ENCODE results near the gene ZFYVE28.

The ZFYVE28 gene

GRCh38 chr4:2254665-2255500, 163.6 kb downstream of the ZFYVE28 start:
- no peak for DNase-seq

- no peak for DNase-seq
Observed at GRCh38 chr4:2253160-2254084, 165.0 kb downstream of the ZFYVE28 start.

DNA sequence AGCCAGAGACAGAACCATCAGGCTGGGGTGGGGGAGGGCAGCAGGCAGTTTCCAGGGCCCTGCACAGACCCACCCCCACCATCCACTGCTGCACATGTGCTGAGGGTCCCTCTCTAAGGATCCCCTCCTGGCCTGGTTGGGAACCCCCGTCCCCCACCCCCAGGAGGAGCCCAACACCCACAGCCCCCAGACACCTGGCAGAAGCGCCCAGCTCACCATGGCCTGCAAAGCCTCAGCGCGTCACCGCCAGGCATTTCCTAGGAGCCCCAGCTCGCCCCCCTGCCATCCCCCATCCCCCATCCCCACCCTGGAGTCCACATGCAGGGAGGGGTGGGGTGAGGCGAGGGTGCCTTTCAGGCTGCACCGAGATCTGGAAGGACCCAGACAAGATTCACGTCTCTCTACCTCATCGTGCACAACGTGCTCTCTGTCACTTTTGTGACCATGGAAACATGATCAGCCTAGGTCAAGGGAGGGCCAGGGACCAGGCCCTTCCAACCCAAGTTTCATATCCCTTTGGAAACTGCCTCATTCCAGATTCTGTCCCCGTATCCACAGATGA, 165.8 kb downstream of the ZFYVE28 start:
- no peak for DNase-seq

- no peak for DNase-seq
Observed at GRCh38 chr4:2251795-2252529, 166.5 kb downstream of the ZFYVE28 start.

- DNase-seq: no peak
Observed at GRCh38 chr4:2251073-2251794, 167.2 kb downstream of the ZFYVE28 start.

DNA sequence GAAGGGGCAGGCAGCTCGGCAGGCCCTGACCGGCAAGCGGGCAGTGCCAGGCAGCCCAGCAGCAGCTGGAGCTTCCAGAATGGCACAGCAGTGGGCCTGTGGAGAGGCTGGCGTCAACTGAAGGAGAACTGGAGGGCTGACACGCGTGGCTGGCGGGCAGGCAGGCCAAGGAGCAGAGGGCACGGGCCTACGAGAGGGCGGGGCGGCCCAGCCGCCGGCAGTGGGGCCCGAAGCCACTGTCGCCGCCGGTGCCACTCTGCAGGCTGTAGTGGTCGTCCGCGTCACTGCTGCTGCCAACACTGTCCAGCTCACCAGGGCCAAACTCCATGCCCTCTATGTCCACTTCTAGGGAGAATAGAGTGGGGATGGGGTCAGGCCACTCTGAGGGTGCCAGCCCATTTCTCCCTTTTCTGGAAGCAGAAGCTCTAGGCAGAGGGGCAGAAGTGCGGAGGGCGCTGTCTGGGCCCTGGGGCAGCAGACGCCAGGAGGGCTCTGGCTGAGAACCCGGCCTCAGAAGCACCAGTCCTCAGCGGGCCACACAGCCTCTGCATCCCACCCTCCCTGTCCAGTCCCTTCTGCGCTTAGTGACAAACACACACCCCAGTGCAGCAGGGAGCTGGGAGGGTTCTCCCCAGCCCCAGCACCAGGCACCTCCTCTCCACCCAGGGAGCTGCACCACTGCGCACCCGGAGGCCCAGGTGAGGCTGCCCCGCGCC, 167.9 kb downstream of the ZFYVE28 start:
- DNase-seq: no peak

GRCh38 chr4:2249526-2250356, 168.7 kb downstream of the ZFYVE28 start:
- DNase-seq: no peak

- DNase-seq: no peak
Observed at GRCh38 chr4:2248821-2249261, 169.6 kb downstream of the ZFYVE28 start.

- no peak for DNase-seq
Observed at GRCh38 chr4:2248044-2248780, 170.2 kb downstream of the ZFYVE28 start.

DNA sequence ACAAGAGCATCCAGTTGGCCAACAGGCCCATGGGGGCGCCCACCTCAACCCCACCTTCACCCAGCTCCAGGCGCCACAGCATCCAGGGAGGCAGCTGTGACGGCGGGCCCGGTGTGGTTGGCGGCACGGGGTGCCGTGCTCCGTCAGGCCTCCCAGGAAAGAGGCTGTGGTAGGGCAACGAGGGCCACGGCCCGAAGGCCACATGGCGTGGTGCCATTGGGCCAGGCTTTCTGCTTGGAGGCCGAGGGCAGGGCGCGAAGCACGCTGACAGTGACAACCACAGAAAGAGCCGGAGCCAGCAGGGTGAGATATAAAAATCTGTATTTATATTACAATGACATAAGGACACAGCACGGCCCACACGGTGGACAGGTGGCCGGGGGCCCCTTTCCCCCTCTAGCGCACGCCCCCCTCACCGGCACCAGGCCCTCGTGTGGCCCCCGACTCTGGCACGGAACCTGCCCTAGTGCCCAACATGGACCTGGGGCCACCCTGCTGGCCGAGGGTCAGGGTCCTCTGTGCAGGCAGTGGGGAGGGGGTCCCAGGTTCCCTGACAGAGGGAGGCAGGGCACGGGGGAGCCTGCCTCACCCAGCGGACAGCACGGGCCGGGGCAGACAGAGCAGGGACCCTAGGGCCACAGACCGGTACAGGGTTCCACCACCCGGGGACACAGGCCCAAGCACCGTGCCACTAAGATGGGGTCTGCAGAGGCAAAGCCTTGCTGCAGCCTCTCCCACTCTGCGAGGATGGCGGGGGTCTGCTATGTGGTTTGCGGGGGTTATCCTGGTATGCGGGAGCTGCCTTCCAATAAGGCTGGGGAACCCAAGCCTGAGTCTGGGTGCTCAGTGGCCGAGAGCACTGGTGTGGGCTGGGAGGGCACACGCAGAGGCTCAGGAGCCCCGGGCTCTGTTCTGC, 171.1 kb downstream of the ZFYVE28 start:
- no peak for DNase-seq

DNA sequence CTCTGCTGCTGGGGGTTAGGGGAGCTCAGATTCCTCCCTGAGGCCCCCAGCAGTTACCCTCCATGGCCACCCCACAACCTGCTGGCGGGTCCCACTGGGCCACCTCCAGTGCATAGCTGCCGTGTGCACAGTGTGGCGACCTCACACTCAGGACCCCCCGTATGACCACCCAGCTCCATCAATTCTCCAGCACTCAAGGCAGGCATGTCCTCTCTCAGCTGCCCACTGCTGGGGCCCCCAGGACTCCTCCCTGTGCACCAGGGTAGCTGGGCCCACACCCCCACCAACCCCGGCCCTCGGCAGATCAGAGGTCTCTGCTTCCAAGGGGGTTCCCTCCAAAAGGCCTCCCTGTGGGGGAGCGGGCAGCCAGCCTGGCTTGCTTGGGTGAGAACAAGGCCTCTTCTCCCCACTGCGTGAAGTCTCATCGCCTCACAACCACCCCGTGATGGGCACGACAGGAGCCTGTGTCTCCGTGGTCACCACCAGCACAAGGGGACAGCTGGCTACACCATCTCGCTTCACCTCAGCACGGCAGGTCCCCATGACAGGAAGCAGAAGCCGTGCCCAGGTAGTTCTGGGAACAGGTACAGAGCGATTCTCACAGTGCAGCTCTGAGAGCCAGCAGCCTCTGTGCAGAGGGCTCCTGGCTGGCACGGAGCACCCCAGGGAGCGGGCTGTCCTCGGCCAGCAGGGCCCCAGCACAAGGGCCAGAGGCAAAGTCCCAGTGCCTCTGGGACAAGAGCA, 171.9 kb downstream of the ZFYVE28 start:
- no peak for DNase-seq

DNA sequence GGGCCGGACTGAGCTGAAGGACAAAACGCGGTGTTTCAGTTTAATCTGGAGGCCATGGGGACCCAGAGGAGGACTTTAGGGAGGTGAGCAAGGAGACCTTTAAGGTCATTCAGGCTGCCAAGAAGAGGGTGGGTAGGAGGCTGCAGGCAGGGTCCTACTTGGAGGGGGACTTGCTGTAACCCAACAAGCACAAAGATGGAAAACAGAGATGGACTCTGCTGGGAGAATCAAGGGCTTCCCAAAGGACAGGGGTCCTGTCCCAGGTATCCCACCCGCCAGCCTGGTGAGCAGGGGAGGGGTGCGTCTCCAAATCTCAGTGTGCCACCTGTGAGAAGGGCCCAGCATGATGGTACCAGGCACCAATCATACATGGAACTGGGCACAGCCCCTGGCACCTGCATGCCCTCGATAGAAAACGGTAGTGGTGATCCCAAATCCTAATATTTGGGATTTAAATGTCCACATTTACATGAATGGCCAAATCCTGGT, 172.6 kb downstream of the ZFYVE28 start:
- no peak for DNase-seq

DNA sequence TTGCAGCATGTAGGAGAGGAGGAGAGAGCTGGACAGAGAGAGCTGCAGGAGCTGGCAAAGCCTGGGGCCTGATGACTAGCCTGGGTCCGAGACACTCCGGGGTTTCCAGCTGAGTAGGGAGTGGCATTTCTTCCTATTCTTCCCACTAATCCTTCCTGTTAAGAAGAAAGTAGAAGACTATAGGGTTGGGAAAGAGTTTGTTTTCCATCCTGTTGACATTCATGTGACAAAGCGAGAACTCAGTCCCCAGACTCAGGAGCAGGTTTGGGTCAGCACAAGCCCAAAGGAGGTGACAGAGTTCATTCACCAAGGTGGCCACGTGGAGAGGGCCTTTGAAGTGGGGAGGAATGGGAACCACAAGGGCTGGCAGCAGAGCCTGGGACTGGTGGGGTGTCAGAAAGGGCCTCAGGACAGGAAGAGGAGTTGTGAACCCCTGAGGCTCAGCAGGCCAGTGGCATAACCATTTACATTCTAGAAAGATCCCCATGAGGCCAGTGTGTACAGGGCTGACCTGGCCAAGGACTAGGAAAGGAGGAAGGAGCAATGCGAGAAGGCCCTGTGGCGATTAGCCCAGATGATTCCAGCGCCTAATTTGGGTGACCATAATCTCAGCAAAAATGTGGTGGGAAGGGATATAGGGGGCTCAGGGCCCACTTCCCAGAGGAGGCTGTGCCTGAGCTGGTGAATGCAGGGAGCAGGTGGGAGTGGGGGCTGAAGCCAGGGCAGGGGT, 173.2 kb downstream of the ZFYVE28 start:
- no peak for DNase-seq

DNA sequence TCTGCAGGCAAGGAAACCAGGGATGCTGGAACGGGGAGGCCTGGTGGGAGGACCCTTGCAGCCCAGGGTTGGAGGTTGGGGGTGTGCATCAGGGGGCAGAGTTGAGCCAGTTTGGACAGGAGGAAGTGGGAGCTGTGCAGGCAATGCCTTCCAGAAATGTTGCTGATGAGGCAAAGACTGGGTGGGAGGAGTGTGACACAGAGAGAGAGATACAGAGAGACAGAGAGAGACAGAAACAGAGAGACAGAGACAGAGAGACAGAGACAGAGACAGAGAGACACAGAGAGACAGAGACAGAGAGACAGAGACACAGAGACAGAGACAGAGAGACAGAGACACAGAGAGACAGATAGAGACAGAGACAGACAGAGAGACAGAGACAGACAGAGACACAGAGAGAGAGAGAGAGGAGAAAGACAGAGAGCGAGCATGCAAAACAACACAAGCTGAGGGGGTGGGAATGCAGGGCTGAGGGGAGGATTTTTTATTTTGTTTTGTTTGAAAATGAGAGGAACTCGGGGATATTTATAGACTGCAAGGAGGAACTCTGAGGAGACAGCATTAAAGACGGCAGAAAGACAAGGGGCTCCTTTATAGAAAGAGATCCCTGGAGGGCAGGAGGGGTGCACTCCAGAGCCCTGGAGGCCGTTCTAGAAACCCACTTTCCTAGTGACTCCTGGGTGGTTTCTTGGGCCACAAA, 174.6 kb downstream of the ZFYVE28 start:
- DNase-seq: peak; percentile 32

DNA sequence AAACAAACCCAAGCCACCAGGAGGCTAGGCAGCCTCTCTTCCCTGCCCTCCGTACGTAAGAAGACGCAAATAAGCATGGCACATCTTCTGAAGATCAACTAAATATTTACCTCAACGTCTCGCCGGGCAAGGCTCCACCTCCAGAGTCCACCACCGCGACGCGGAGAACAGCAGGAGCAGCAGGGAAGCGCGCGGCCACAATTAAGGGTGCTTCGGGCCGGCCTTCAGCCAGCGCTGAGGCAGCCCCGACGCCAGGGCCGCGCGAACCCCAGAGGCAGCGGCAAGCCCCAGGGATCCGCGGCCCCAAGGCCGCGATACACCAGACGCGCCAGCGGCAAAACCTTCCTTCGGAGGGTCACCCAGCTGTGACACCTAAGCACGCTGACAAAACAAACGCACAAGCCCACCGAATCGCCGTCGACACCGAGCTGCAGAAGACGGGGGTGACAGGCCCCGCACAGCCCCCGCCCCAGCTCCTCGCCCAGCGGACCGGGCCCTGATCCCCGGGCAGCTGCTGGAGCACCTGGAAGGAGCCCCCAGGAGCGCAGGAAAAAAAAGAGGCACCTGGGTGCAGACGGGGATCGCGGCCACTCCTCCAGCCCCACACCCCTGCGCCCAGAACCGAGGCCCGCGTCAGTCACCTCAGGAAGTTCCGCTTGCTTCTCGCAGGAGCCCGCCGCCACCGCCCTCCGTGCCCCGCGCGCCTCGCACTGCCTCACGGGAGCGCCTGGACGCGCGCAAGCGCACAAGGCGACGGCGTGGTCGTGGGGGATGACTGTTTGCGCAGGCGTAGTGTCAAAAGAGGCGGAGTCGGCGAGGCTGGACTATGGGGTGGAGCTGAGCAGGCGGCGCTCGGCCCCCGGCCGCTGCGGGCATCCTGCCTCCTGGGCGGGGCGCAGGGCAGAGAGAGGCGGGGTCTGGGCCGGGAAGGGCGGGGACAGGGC, 176.8 kb downstream of the ZFYVE28 start, which contains the start of the genes HAUS3 and POLN:
TSS of gene HAUS3 (minus strand) at position 712 of the 944 bp plus-strand sequence. CDS start 1,175 bp downstream, outside the sequence.
TSS of gene POLN (minus strand) at position 712 of the 944 bp plus-strand sequence. CDS start 12,890 bp downstream, outside the sequence.
- DNase-seq: peak; percentile 97
